GM18907 (cell line): ENCODE data around the gene GNAQ.

Experiments used
- ATAC-seq: cut with Tn5 transposase; IDR thresholded peaks from one replicate; pipeline ENCODE4 v1.9.1; 2021; ENCODE audit warnings: mild to moderate bottlenecking, moderate library complexity; ENCODE audit not compliant: unreplicated experiment

Gene GNAQ

DNA sequence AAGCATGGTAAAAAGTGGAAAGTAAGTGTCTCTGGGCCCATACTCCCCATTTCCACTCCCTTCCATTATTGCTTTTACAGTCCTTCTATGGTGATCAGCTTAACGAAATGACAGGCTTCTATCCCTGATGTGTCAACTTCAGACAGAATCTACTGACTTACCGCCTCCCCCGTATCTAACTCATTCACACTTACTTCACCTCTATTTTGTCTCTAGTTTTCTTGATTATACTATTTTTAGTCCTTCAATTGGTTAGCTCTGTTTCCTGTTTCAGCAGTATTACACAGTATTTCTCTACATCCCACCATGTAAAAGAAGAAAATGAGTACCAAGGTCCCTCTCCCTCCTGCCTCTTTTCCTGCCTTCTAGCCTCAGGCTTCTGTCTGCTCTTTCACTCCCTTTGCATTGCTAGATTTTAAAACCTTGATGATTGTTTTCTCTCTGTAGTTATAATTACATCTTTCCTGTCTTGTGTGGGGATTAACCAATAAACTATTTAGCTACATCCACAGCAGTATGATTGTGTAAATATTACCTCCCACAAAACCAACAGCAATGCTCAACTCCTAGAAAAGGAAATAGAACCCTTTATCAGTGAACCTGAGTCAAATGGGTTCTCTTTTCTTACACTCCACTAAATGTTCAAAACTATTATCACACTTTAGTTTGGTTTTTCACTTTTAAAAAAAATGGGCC is 53.4 kb downstream of the GNAQ start:
- no peak for ATAC-seq

GRCh38 chr9:77977210-77977611 is 54.4 kb downstream of the GNAQ start:
- no peak for ATAC-seq

- ATAC-seq, result no peak
These were observed 55.8 kb downstream of the GNAQ start for GRCh38 chr9:77975806-77976205.

DNA sequence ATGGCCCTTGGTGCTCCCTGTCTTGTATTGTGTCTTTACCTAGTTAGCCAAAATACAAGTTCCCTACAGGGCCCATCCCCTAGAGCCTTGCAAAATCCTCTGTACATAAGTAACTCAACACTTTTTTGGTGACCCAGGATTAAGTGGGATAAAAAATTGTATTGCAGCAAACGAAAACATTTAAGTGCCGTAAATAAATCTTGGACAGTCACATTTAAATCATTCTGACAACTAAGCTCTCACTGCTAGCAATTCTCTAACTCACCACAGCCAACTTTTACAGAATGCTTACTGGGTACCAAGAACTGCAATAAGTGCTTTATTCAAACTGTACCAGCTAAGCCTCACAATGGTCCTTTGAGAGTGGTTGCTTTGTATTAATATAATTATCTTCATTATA is 56.6 kb downstream of the GNAQ start:
- ATAC-seq, result no peak

DNA sequence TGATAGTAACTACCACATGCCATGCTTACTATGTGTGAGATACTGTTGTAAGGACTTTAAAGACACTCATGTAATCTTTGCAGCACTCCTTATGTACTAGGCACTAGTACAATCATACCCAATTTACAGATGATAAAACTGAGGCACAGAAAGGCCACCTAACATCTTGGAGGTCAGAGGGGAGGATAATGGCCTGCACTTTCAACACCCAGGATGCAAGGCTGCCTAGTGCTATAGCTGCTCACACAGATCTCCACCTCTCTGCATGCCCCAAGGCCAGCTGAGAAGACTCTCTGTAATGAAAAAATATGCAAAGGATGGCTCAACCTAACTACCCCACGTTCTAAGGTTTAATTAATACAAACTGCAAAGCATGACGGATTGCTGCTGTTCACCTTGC is 57.2 kb downstream of the GNAQ start:
- no peak for ATAC-seq

DNA sequence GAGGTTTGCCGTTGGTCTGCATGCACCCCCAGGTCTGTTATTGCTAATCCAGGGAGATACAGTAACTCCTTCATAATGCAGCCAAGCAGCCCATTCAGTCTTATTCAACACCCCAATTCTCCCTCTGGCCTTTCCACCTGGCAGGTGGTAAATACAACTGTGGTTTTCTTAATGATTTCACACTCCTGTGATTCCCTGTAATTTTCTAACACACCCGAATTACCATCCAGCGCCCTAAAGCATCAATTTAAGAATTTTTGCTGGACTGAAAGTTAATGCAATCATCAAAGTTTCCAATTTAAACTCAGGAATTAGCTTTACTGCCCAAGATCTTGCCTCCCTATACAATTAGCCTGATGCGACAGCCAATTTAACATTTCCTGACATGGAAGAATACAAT is 62.5 kb downstream of the GNAQ start:
- ATAC-seq, result no peak

DNA sequence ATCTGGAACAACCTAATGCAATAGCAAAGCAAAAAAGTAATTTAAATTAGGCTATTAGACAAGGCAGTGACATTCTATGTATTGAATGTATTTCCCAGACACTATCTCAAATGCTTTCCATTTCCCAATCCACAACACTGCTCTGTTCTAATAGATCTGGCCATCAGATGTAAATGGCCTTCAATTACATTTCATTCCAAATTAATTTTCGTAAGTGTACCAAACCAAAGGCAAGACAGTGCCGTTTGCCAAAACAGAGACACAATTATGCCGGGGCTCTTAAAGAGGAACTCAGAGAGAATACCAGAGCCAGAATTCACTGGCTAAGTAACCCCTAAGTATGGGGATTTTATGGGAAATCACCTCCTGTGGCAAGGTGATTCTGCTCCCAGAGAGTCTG is 63.1 kb downstream of the GNAQ start:
- ATAC-seq, result no peak

- ATAC-seq, result no peak
These were observed 64.9 kb downstream of the GNAQ start for GRCh38 chr9:77966718-77967117.

GRCh38 chr9:77965445-77966123 is 66.0 kb downstream of the GNAQ start:
- no peak for ATAC-seq

GRCh38 chr9:77964258-77964657 is 67.4 kb downstream of the GNAQ start:
- no peak for ATAC-seq

DNA sequence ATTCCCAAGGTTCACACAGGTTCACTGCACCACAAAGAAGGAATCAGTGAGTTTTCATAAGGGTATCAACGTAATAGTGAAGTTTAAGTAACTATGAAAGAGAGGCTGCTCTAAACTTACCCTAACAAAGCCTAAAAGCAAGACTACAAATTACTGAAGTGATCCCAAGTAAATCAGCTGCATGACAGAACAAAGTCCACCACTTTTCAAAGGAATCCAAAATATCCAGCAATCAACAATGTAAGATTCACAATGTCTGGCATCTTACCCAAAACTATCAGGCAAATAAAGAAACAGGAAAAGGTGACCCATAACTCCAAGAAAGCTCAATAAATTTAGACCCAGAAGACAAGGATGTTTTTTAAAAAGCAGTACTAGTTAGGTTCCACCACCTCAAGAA is 70.1 kb downstream of the GNAQ start:
- no peak for ATAC-seq

DNA sequence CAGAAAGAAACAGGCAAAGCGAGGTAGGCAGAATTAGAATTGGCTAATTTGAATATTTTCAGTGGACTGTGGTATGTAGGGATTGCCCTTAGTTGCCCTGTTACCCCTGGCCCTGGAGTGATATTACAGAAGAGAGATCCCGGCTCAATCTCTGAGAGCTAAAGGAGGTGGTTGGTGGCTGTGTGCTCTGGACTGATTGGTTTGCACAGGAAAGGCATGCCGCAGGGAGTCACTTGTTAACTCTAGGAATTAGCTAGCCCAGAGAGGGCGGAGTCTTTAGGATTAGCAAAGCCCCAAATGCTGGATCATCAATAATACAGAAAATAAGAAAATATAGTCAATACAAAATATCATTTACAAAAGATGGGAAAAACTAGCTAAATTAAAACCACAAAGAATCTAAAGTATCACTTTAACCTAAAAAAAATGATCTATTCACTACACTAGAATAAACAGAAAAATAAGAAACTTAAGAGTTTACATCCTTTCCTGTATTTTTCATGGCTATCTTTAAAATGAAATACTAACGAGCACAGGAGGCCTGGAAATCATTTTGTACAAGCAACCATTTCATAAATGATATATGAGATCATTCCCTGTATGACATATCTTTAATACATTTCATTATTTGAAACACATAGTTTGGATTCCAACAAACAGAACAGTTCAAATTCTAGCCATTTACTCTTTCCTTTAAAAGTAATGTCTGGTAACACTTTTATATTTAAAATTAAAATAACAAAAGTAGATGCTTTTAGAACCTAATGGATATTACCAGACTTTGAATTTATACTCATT is 71.1 kb downstream of the GNAQ start:
- ATAC-seq, result no peak

GRCh38 chr9:77959803-77960202 is 71.8 kb downstream of the GNAQ start:
- no peak for ATAC-seq

DNA sequence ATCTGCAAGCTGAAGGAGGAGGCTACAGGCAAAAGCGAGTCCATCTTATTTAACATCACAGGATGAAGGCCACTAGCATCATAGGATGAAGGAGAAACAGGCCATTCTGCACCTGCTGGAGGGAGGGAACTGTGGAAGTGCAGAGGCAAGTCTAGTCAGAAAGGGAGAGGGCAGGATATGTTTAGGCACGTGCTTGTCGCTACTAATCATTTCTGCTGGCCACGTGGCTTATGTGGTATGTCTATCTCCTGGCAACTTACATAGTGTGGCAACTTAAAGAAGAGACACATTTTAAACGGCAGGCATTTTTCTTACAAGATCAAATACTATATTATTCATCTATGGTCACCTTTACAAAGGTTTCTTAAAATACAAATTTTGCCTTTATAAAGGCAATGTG is 74.0 kb downstream of the GNAQ start:
- no peak for ATAC-seq

GRCh38 chr9:77956555-77956954 is 75.1 kb downstream of the GNAQ start:
- ATAC-seq, result no peak

DNA sequence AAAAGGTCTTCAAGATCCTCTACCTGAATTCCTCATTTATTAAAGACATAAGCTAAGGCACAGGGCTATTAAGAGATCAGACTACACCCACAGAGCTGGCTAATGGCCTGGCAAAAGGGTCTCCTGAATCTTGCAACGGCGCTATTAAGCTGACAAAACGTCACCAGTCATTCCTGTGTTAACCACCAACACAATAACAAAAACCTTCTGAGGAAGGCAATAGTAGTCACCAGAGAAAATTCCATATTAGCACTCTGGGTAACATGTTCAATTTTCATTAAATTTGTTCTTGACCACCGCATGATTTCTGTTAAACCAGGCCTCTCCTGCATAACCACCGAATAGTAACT is 77.0 kb downstream of the GNAQ start:
- no peak for ATAC-seq

DNA sequence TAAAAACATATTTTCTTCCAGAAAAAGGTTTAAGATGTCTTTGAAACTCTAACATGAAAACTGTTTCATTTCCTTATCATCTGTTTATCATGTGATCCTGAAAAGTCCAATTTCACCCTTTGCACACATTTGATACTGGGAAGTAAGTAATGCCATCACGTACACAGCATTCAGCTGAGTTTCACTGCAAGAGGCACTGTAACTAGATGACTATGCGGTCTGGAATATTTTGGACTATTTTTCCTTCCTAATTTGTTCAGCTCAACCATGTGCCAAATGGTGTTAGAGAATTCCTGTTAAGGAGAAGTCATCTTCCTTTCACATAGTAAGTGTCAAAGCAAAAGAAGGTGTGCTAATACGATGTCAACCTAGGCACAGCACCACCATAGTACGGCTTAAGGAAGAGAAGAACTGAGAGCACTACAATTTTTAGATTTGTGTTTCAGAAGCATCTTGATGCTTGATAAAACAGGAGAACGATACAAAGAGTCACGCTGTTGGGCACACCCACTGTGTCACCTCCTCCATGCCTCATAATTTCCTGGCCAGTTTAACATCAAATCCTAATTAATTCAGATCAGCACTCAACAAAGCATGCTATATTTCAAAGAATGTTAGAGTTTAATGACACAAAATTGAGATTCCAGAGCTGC is 77.5 kb downstream of the GNAQ start:
- no peak for ATAC-seq

- no peak for ATAC-seq
These were observed 78.0 kb downstream of the GNAQ start for GRCh38 chr9:77953590-77953989.

GRCh38 chr9:77952635-77953328 is 78.8 kb downstream of the GNAQ start:
- ATAC-seq, result no peak

DNA sequence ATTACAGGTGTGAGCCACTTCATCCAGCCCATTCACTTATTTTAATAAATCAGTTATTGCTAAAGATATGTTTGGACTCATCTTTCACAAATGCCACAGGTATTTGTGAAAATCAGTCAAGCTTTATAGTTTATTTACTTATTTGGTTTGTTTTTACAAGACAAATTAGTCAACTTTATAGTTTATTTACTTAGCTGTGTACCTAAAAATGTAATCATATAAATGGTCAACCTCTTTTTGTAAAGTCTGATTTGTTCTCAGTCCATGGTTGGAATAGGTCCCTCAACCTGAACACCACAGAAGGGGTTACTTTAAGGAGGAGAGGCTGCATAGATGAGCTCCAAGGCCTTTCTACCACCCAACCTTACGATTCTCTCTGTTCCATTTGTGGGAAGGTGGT is 80.2 kb downstream of the GNAQ start:
- no peak for ATAC-seq
